ENCODE data around the gene RNF207.
A peak's percentile ranks its signal among the peaks of the same experiment; 100 is the strongest.

RNF207 gene

GRCh38 chr1:6257541-6258069, 51.7 kb downstream of the RNF207 start:
- DNase-seq (ENCODE audit: low read depth in 1 of 2, low spot score in 1 of 2) = no peak
- Histone ChIP-seq H3K4me3 (replicated peaks; ENCODE audit: insufficient read depth, low read length) (no peak overlapping the region), H3K27ac (replicated peaks) (no peak overlapping the region), H3K27me3 (ENCODE audit: insufficient read depth, poor library complexity, severe bottlenecking) (peaks cover 34% of the 10 kb centered on the region)
- TF ChIP-seq SPI1 (IDR thresholded peaks at IDR 0.05; ENCODE audit: borderline replicate concordance, low read depth) (no peak), GABPA (IDR thresholded peaks at IDR 0.05; ENCODE audit: low read depth) (no peak), POLR2AphosphoS5 (IDR thresholded peaks at IDR 0.05; ENCODE audit: low read depth) (no peak), REST (IDR thresholded peaks at IDR 0.05; ENCODE audit: insufficient replicate concordance, low read depth) (no peak), CTCF (IDR thresholded peaks at IDR 0.05; ENCODE audit: insufficient read depth, low read length) (no peak)

GRCh38 chr1:6258675-6259074, 52.8 kb downstream of the RNF207 start:
- TF ChIP-seq GABPA (IDR thresholded peaks at IDR 0.05; ENCODE audit: low read depth) (no peak), SPI1 (IDR thresholded peaks at IDR 0.05; ENCODE audit: borderline replicate concordance, low read depth) (no peak), CTCF (IDR thresholded peaks at IDR 0.05; ENCODE audit: insufficient read depth, low read length) (no peak), REST (IDR thresholded peaks at IDR 0.05; ENCODE audit: insufficient replicate concordance, low read depth) (no peak), POLR2AphosphoS5 (IDR thresholded peaks at IDR 0.05; ENCODE audit: low read depth) (no peak)
- Histone ChIP-seq H3K27me3 (ENCODE audit: insufficient read depth, poor library complexity, severe bottlenecking) (peaks cover 34% of the 10 kb centered on the region), H3K4me3 (replicated peaks; ENCODE audit: insufficient read depth, low read length) (no peak overlapping the region), H3K27ac (replicated peaks) (no peak overlapping the region)
- no peak for DNase-seq (ENCODE audit: low read depth in 1 of 2, low spot score in 1 of 2)

GRCh38 chr1:6259491-6260362, 53.8 kb downstream of the RNF207 start:
- peaks cover 31% of the 10 kb centered on the region for H3K27me3 ChIP-seq (ENCODE audit: insufficient read depth, poor library complexity, severe bottlenecking)
- peak; percentile 71 to 90 for DNase-seq (ENCODE audit: low read depth in 1 of 2, low spot score in 1 of 2)
- H3K27ac ChIP-seq (replicated peaks) = no peak overlapping the region
- no peak for TF ChIP-seq POLR2AphosphoS5 (IDR thresholded peaks at IDR 0.05; ENCODE audit: low read depth)
- TF ChIP-seq CTCF (IDR thresholded peaks at IDR 0.05; ENCODE audit: insufficient read depth, low read length) = no peak
- TF ChIP-seq GABPA (IDR thresholded peaks at IDR 0.05; ENCODE audit: low read depth) = no peak
- TF ChIP-seq SPI1 (IDR thresholded peaks at IDR 0.05; ENCODE audit: borderline replicate concordance, low read depth) = no peak
- TF ChIP-seq REST (IDR thresholded peaks at IDR 0.05; ENCODE audit: insufficient replicate concordance, low read depth) = no peak
- peak overlapping the region; percentile 36 for H3K4me3 ChIP-seq (replicated peaks; ENCODE audit: insufficient read depth, low read length)
